Lower leg skin (tissue), 3 donors: ENCODE measurements around the gene CCNL1.

ENCODE experiments used
- CTCF ChIP-seq, 3 donors: fragments of 450-650 bp; IDR thresholded peaks; one replicate each; pipeline ENCODE4 v1.5.1; 2016; ENCODE audit warnings: antibody characterized with exemption in 3 of 3, mild to moderate bottlenecking in 3 of 3, moderate library complexity in 2 of 3
- POLR2A ChIP-seq, 2 donors: fragments of 450-650 bp; IDR thresholded peaks; one replicate each; pipeline ENCODE4 v1.6.1; 2016 to 2017; ENCODE audit warnings: antibody characterized with exemption in 2 of 2, mild to moderate bottlenecking in 1 of 2, moderate library complexity in 1 of 2

GRCh38 chr3:157152930-157153329, 7.0 kb downstream of the CCNL1 start:
- TF ChIP-seq CTCF (IDR thresholded peaks at IDR 0.05) (no peak), POLR2A (IDR thresholded peaks at IDR 0.05) (no peak)
